ENCODE data around the gene UBL4B.

Gene UBL4B

GRCh38 chr1:110118636-110119396 is 6.6 kb downstream of the UBL4B start:
- DNase-seq = peak; percentile 40

- DNase-seq = no peak
Observed at GRCh38 chr1:110119843-110120242, 7.6 kb downstream of the UBL4B start.

- DNase-seq = no peak
Observed at GRCh38 chr1:110120960-110121561, 8.8 kb downstream of the UBL4B start.

- DNase-seq = no peak
Observed at GRCh38 chr1:110123224-110123623, 11.0 kb downstream of the UBL4B start.

GRCh38 chr1:110125810-110126209 is 13.6 kb downstream of the UBL4B start:
- DNase-seq = no peak

DNA sequence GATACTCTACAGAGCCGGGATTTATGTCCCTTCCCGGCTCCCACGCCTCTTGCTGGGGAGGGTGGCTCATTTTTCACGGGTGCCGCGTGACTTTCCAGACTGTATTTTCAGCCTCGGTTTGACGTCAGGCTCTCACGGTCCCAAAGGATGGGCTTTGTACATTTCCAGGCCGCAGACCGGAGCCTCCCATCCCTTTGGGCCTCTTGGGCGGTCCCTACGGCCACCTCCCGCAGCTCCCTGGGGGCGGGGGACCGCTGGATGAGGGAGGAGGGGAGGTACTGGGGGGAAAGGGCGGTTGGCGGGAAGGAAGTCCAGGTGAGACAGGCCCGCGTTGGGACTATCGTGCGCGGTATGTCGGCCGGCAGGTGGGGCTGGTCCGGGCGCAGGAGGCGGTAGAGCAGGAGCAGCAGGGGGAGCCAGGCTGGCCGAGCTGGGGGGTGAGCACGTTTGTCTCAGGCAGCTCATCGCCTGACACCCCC is 17.9 kb downstream of the UBL4B start:
- DNase-seq = peak; percentile 24

DNA sequence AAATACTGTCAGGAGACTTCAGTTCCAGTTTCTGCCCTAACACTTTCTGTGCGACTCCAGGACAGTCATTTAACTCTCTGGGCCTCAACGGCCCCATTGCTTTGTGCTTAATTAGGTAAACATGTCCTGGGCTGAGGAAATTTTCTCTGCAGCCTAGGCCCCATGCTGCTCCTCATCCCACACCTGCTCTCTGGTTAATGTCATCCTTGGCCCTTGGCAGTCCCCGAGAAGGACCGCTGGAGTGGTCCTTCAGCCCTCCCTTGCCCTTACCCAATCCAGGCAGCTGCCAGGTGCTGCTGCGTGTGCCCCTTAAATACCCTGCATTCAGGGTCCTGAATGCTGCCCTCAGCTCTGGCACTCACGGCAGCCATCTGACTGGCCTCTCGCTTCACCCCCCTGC is 18.7 kb downstream of the UBL4B start:
- DNase-seq = no peak

- DNase-seq = no peak
Observed at GRCh38 chr1:110132682-110133081, 20.4 kb downstream of the UBL4B start.

- DNase-seq = no peak
Observed at GRCh38 chr1:110133436-110133835, 21.2 kb downstream of the UBL4B start.

DNA sequence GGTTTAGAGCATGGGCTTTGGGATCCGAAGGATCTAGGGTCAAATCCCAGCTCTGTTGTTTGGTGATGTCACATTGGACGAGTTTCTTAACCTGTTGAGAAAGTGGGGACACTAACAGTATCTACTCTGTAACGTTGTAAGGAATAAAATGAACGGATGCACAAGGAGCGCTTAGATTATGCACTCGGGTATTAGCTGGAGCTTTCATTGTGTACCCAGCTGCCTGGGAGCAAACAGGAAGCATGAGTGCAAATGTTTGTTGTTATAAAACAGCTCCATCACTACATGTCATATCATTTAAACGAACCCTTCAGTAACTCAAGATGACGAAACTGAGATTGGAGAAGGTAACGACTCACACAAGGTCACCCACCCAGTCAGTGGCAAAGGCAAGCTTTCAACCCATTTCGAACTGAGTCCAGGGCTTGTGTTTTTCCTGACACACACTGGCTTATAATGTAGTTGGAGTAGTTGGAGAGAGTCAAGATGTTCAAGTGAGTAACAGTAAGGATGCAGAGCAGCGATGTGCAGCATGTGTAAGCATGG is 21.9 kb downstream of the UBL4B start:
- no peak for DNase-seq

DNA sequence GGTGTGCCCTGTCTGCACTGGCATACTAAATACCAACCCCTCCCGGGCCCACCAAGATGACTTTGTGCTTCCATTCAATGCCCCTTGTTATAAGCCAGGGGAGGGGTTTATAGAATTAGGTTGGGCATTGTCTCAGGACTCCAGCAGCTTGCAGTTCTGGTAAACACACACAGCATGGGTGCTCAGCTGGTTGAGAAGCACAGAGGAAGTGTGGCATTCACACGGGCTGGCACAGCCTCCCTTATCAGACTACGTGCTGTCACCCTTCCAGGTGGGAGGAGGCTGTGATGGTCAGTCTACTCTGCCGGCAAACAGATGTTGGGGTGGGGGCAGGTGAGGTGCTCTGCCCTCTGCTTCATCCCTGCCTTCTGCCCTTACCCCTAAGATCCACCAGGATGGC is 23.0 kb downstream of the UBL4B start:
- no peak for DNase-seq

GRCh38 chr1:110135666-110136065 is 23.4 kb downstream of the UBL4B start:
- no peak for DNase-seq

GRCh38 chr1:110136911-110137310 is 24.7 kb downstream of the UBL4B start:
- peak; percentile 48 for DNase-seq

- no peak for DNase-seq
Observed at GRCh38 chr1:110138956-110139355, 26.7 kb downstream of the UBL4B start.

- no peak for DNase-seq
Observed at GRCh38 chr1:110144366-110144765, 32.1 kb downstream of the UBL4B start.

DNA sequence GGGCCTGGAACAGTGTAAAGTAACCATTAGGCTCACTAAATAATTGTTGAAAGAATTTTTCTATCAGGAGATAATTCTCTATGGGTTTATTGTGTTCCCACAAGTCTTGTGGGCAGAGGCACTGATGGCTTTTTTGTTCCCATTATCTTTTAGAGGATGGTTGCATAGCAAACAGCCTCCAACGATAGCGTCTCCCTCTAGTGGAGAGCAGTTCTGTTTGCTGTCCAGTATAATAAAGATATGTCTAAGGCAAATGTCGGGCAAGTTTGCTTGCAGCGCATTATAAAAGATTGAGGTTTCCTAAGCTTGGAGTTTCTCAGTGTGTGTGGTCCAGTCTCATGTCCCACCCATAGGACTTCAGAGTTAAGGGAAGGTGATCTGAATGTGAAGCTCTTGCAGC is 36.7 kb downstream of the UBL4B start:
- DNase-seq = no peak

DNA sequence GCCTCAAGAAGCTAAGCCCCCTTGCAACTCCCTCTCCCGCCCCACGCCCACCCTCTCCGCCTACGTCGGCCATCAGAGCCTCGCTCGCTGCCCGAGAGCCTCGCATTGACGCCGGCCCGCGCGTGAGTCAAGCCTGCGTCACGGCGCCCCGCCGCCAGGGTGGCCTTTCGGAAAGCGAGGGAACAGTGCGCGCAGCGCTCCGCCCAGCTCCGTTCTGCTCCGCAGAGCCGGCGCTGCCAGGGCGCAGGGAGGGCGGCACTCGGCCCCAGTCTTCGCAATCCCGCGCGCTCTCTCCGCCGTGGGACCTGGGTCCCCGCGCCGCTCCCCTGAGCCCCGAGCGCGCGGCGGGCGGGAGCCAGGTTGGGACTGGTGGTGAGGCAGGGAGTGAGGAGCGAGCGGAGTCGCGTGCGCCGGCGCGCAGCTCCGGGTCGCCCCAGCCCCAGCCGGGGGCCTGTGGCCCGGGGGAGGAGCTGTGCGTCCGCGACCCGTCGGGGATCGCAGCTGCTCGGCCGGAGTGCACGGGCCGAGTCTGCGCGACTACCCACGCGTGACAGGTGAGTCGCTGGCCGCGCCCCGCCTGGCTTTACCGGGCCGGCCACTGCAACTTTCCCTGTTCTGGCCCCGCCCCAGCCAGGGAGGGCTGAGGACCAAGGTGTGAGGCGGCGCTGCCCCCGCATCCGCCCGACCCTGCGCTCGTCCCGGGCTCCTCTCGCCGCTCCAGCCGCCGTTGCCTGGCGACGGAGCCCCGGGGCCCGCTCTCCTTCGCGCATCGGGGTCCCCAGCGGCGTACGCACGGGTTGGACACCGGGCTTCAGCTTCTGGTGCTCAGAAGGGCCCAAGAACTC is 38.3 kb downstream of the UBL4B start, which contains the start of gene SLC6A17:
TSS of gene SLC6A17 (plus strand) at position 165 of the 845 bp plus-strand sequence. CDS start 16,436 bp downstream, outside the sequence.
- DNase-seq = peak; percentile 81

- DNase-seq = no peak
Observed at GRCh38 chr1:110151175-110151669, 39.0 kb downstream of the UBL4B start.

- DNase-seq = no peak
Observed at GRCh38 chr1:110152133-110152785, 40.0 kb downstream of the UBL4B start.

DNA sequence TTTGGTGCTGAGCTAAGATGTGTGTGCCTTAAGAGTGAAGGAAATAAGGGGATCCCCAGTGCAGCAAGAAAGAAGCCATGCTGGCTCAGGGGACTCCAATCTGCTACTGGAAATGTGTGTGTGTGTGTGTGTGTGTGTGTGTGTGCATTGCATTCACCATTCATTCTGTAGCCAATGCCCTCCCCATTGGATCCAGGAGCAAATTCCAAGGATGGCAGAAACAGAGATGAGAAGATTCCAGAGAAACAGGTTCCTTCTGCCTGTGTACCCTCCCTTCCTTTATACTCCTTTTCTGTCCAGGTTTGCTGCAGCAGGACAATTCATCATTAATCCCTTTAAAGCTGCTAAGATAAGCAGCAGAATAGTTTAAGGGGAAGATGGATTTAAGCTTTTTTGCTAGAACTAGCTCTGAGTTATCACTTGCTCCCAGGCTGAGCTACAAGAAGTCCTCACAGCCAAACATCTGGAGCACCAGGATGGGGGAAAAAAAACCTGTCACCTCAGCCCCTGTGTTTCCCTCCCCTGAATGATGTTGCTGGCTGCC is 41.2 kb downstream of the UBL4B start:
- DNase-seq = no peak

- peak; percentile 59 for DNase-seq
Observed at GRCh38 chr1:110155878-110156522, 43.8 kb downstream of the UBL4B start.

DNA sequence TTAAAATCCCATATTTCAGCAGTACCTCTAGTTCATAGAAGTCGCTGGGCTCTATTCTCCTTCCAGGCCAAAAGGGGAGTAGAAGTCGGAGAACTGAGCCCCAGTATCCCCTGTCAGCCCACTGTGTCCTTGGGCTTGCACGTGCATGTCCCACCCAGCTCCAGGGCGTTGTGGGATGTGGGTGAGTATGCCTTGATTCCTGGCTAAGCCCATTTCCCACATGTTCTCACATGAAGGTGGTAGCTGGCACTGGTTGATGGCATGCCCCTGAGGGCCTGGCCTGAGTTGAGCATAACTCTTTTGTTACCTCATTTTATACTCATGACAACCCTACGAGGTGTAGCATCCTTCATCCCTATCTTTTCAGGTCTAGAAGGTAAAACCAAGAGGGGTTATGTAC is 46.0 kb downstream of the UBL4B start:
- DNase-seq = no peak

Measured in stimulated activated CD4-positive, alpha-beta T cell treated with anti-CD3 and anti-CD28 coated beads, Interleukin-15, amount 100 ng/mL, for 24 hours (primary cell).